ENCODE results near the gene KRT27.
"Not testable (repeated sequence)": the region's sequence is repeated elsewhere in the genome, so short reads cannot be mapped to it uniquely, and the experiment has no call there.

DNA sequence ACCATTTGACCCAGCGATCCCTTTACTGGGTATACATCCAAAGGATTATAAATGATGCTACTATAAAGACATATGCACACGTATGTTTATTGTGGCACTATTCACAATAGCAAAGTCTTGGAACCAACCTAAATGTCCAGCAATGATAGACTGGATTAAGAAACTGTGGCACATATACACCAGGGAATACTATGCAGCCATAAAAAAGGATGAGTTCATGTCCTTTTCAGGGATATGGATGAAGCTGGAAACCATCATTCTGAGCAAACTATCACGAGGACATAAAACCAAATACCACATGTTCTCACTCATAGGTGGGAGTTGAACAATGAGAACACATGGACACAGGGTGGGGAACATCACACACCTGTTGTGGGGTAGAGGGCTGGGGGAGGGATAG, 32.3 kb upstream of the KRT27 start:
- TF ChIP-seq, protein P1, sequence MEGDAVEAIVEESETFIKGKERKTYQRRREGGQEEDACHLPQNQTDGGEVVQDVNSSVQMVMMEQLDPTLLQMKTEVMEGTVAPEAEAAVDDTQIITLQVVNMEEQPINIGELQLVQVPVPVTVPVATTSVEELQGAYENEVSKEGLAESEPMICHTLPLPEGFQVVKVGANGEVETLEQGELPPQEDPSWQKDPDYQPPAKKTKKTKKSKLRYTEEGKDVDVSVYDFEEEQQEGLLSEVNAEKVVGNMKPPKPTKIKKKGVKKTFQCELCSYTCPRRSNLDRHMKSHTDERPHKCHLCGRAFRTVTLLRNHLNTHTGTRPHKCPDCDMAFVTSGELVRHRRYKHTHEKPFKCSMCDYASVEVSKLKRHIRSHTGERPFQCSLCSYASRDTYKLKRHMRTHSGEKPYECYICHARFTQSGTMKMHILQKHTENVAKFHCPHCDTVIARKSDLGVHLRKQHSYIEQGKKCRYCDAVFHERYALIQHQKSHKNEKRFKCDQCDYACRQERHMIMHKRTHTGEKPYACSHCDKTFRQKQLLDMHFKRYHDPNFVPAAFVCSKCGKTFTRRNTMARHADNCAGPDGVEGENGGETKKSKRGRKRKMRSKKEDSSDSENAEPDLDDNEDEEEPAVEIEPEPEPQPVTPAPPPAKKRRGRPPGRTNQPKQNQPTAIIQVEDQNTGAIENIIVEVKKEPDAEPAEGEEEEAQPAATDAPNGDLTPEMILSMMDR (IDR thresholded peaks at IDR 0.05) = not testable (repeated sequence)
- not testable (repeated sequence) for TF ChIP-seq POLR2A (IDR thresholded peaks at IDR 0.05)

Measured in adrenal gland (tissue), 5 donors.